Stimulated activated naive B cell treated with anti-CD40 and anti-IgM and Interleukin-4, amounts not matched to agents 10 μg/mL and 1 μg/mL and 100 μg/mL, for 72 hours (primary cell): ENCODE measurements around the gene MRPS35.

Experiments used
- ATAC-seq, 2 donors: fragments of 150-1000 bp; cut with Tn5 transposase; replicated peaks; 2 replicates each; pipeline ENCODE4 v1.10.0; 2021; ENCODE audit warnings: moderate library complexity in 1 of 2
- DNase-seq: peaks from one replicate; pipeline ENCODE4 v3.0.0; 2021
- H3K27ac Mint-ChIP-seq: one replicate; pipeline ENCODE4 v1.8.0; 2022; ENCODE audit warnings: mild to moderate bottlenecking, mixed read lengths
- H3K27me3 Mint-ChIP-seq, 2 donors: one replicate each; pipeline ENCODE4 v1.8.0; 2022; ENCODE audit warnings: mixed read lengths in 2 of 2
- H3K36me3 Mint-ChIP-seq, 2 donors: one replicate each; pipeline ENCODE4 v1.8.0; 2022; ENCODE audit warnings: mixed read lengths in 2 of 2, mild to moderate bottlenecking in 1 of 2
- H3K4me1 Mint-ChIP-seq, 2 donors: one replicate each; pipeline ENCODE4 v1.8.0; 2022; ENCODE audit warnings: mixed read lengths in 2 of 2, mild to moderate bottlenecking in 1 of 2
- H3K4me3 Mint-ChIP-seq, 2 donors: one replicate each; pipeline ENCODE4 v1.8.0; 2022; ENCODE audit warnings: mild to moderate bottlenecking in 2 of 2, mixed read lengths in 2 of 2, moderate library complexity in 1 of 2
- H3K9me3 Mint-ChIP-seq, 2 donors: one replicate each; pipeline ENCODE4 v1.8.0; 2022; ENCODE audit warnings: mixed read lengths in 2 of 2, mild to moderate bottlenecking in 1 of 2

Gene MRPS35

GRCh38 chr12:27797301-27798025 lies 86.8 kb downstream of the MRPS35 start:
- Mint-ChIP-seq H3K9me3 (no peaks in the 10 kb centered on the region), H3K4me1 (peaks cover 0 to 1% of the 10 kb centered on the region in 2 donors), H3K27me3 (no peaks in the 10 kb centered on the region), H3K27ac (no peak overlapping the region), H3K4me3 (no peak overlapping the region), H3K36me3 (peaks cover 30 to 40% of the 10 kb centered on the region in 2 donors)
- ATAC-seq (no peak), DNase-seq (no peak)

GRCh38 chr12:27800819-27801218 lies 90.2 kb downstream of the MRPS35 start:
- Mint-ChIP-seq H3K36me3 (peaks cover 17 to 21% of the 10 kb centered on the region in 2 donors), H3K9me3 (no peaks in the 10 kb centered on the region), H3K4me1 (peaks cover 0 to 2% of the 10 kb centered on the region in 2 donors), H3K27ac (no peak overlapping the region), H3K27me3 (peaks cover 0 to 1% of the 10 kb centered on the region in 2 donors), H3K4me3 (no peak overlapping the region)
- ATAC-seq (no peak), DNase-seq (no peak)

- ATAC-seq (no peak), DNase-seq (no peak)
- Mint-ChIP-seq H3K27ac (no peak overlapping the region), H3K4me3 (no peak overlapping the region), H3K27me3 (peaks cover 0 to 6% of the 10 kb centered on the region in 2 donors), H3K9me3 (no peaks in the 10 kb centered on the region), H3K36me3 (peaks cover 17 to 21% of the 10 kb centered on the region in 2 donors), H3K4me1 (peaks cover 0 to 2% of the 10 kb centered on the region in 2 donors)
Observed at GRCh38 chr12:27801630-27802029, 91.0 kb downstream of the MRPS35 start.

GRCh38 chr12:27802511-27802910 lies 91.9 kb downstream of the MRPS35 start:
- H3K27me3 Mint-ChIP-seq, result peaks cover 0 to 11% of the 10 kb centered on the region in 2 donors
- no peaks in the 10 kb centered on the region for H3K9me3 Mint-ChIP-seq
- H3K36me3 Mint-ChIP-seq, result peaks cover 8 to 12% of the 10 kb centered on the region in 2 donors
- ATAC-seq, result no peak
- no peak for DNase-seq
- H3K4me1 Mint-ChIP-seq, result peaks cover 0 to 5% of the 10 kb centered on the region in 2 donors
- H3K4me3 Mint-ChIP-seq, result no peak overlapping the region
- H3K27ac Mint-ChIP-seq, result no peak overlapping the region

DNA sequence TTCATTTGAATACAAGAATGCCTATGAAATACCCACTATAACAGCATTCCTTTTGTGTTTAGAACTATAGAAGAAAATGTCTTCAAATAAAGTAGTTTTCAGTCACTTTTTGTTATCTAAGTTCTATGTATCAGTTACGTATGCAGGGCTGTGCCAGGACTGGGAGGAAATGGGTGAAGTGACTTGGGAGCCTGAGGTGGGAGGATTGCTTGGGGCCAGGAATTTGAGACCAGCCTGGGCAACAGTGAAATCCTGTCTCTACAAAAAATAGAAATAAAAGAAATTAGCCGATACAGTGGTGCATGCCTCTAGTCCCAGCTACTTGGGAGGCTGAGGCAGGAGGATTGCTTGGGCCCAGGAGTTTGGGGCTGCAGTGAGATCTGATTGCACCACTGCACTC lies 92.3 kb downstream of the MRPS35 start:
- peaks cover 0 to 5% of the 10 kb centered on the region in 2 donors for H3K4me1 Mint-ChIP-seq
- no peak for DNase-seq

DNA sequence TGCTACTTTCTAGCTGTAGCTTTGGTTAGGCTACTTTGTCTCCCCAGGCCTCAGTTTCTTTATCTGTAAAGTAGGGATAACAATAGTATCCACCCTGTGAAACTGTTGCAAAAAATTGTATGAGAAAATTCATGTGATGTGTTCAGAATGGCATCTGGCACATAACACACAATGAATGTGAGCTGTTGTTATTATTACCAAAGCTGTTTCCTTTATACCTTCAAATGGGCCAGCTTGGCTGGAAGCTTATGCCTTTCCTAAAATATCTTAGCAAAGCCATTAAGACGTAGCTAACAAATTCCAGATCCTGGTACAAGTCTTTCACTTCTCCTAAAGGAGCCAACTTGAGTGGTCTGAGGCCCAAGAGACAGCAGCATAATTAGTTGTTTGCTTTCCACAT lies 94.6 kb downstream of the MRPS35 start:
- H3K27me3 Mint-ChIP-seq, result peaks cover 7 to 15% of the 10 kb centered on the region in 2 donors
- ATAC-seq (no peak), DNase-seq (no peak)
- no peak overlapping the region for H3K27ac Mint-ChIP-seq
- no peaks in the 10 kb centered on the region for H3K9me3 Mint-ChIP-seq
- H3K4me3 Mint-ChIP-seq, result no peak overlapping the region
- peaks cover 0 to 5% of the 10 kb centered on the region in 2 donors for H3K4me1 Mint-ChIP-seq
- H3K36me3 Mint-ChIP-seq, result peaks cover 3 to 7% of the 10 kb centered on the region in 2 donors

More for the DNA sequence above, 92.3 kb downstream of the MRPS35 start:
- peaks cover 4 to 14% of the 10 kb centered on the region in 2 donors for H3K27me3 Mint-ChIP-seq
- H3K4me3 Mint-ChIP-seq, result no peak overlapping the region
- no peak for ATAC-seq
- H3K36me3 Mint-ChIP-seq, result peaks cover 6 to 8% of the 10 kb centered on the region in 2 donors
- H3K27ac Mint-ChIP-seq, result no peak overlapping the region
- H3K9me3 Mint-ChIP-seq, result no peaks in the 10 kb centered on the region
